Omental fat pad (tissue), 4 donors: Measurements from ENCODE around the gene GPR62. TPM values are rescaled to one million over a fixed set of nuclear protein-coding genes. Genes with fewer than 3 reads are reported as not detected.
"Not testable (repeated sequence)": the region's sequence is repeated elsewhere in the genome, so short reads cannot be mapped to it uniquely, and the experiment has no call there.

Source experiments
- ATAC-seq: fragments of 150-250 bp; one replicate; pipeline ENCODE4 v1.9.1; 2016; ENCODE audit warnings: mild to moderate bottlenecking, moderate library complexity; ENCODE audit not compliant: low FRiP score
- DNase-seq: peaks from one replicate; pipeline ENCODE4 v3.0.0-alpha.2; 2019; ENCODE audit warnings: low spot score
- CTCF ChIP-seq, 3 donors: fragments of 450-650 bp; IDR thresholded peaks; one replicate each; pipeline ENCODE4 v1.5.1; 2016 to 2017; ENCODE audit warnings: antibody characterized with exemption in 3 of 3, mild to moderate bottlenecking in 3 of 3, moderate library complexity in 2 of 3
- total RNA-seq, 4 donors: library from RNA; depleted of rRNA; stranded (reverse); fragments of >200 nt; gene quantifications; one replicate each; pipeline ENCODE4 v1.1.0, GENCODE V29; 2016

Gene GPR62
- total RNA-seq: under 1 TPM in 3 of 4 donors, not detected in 1; 0.19 to 0.37 (median 0.24) TPM

- TF ChIP-seq CTCF (IDR thresholded peaks at IDR 0.05): no peak
- ATAC-seq (no peak), DNase-seq (no peak)
Observed at GRCh38 chr3:51955175-51955892, at the start of gene GPR62. Gene GPR62, plus strand, starts transcription at chr3:51955381. Its CDS starts 272 bp downstream, at chr3:51955653.

- DNase-seq (no peak), ATAC-seq (no peak)
- TF ChIP-seq CTCF (IDR thresholded peaks at IDR 0.05): no peak
Observed at GRCh38 chr3:51908026-51908425, 47.2 kb upstream of the GPR62 start.

- ATAC-seq: no peak
- DNase-seq: no peak
- no peak for TF ChIP-seq CTCF (IDR thresholded peaks at IDR 0.05)
Observed at GRCh38 chr3:51916418-51916817, 38.8 kb upstream of the GPR62 start.

DNA sequence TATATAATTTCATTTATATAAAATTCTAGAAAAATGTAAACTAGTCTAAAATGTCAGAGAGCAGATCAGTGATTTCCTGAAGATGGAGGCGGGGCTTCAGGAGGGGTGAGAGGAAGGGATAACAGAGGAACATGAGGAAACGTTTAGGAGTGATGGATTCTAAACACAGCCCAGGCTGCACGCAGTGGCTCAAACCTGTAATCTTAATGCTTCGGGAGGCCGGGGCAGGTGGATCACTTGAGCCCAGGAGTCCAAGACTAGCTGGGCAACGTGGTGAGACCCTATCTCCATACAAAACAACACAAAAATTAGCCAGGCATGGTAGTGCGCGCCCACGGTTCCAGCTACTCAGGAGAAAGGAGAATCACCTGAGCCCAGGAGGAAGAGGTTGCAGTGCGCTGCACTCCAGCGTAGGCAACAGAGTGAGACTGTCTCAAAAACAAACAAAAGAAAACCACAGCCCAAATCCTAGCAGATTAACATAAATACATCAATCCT is 34.1 kb upstream of the GPR62 start:
- TF ChIP-seq CTCF (IDR thresholded peaks at IDR 0.05): no peak
- ATAC-seq: no peak
- no peak for DNase-seq

DNA sequence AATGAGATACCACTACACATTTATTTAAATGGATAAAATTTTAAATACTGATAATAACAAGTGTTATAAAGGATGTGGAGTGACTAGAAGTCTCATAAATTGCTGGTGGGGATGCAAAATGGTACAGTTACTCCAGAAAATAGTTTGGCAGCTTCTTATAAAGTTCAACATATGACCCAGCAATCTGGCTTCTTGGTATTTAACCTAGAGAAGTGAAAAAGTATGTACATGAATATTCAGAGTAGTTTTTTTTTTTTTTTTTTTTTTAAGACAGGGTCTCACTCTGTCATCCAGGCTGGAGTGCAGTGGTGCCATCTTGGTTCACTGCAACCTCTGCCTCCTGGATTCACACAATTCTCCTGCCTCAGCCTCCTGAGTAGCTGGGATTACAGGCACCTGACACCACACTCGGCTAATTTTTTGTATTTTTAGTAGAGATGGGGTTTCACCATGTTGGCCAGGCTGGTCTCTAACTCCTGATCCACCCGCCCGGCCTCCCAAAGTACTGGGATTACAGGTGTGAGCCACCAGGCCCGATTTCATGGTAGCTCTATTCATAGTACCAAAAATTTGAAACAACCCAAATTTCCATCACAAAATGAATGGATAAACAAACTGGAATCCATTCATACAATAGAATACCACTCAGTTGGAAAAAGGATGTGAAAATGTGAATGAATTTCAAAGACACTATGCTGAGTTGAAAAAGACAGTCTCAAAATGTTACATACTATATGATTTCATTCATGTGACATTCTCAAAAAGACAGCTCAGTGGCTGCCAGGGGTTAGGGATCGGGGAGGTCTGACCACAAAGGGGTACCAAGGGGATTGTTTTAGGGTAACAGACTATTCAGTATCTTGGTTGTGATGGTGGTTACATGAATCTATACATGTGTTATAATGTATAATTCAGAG is 27.9 kb upstream of the GPR62 start:
- no peak for ATAC-seq
- no peak for TF ChIP-seq CTCF (IDR thresholded peaks at IDR 0.05)
- no peak for DNase-seq

GRCh38 chr3:51928438-51928837 is 26.7 kb upstream of the GPR62 start:
- no peak for TF ChIP-seq CTCF (IDR thresholded peaks at IDR 0.05)
- ATAC-seq: no peak
- no peak for DNase-seq

GRCh38 chr3:51928981-51929380 is 26.2 kb upstream of the GPR62 start:
- not testable (repeated sequence) for DNase-seq, ATAC-seq
